Karpas-422 (cell line): ENCODE measurements around the gene HTR3C. TPM values are rescaled to one million over a fixed set of nuclear protein-coding genes. Genes with fewer than 3 reads are reported as not detected.

ENCODE experiments used
- DNase-seq: peaks from one replicate; pipeline ENCODE4 v3.0.0-alpha.2; 2015
- H2AFZ ChIP-seq: fragments of 200-600 bp; sonication (generic); 2 replicates; pipeline ENCODE4 v1.6.1; 2014; ENCODE audit warnings: antibody characterized with exemption, low read length, mixed read lengths
- H3K27ac ChIP-seq: fragments of 200-600 bp; sonication (generic); 2 replicates; pipeline ENCODE4 v1.5.1; 2014; ENCODE audit warnings: mild to moderate bottlenecking, low read length, moderate library complexity
- H3K27me3 ChIP-seq: fragments of 200-600 bp; sonication (generic); 2 replicates; pipeline ENCODE4 v1.6.1; 2014; ENCODE audit warnings: low read length, mixed read lengths
- H3K36me3 ChIP-seq: fragments of 200-600 bp; sonication (generic); 2 replicates; pipeline ENCODE4 v1.6.1; 2014; ENCODE audit warnings: low read length, mixed read lengths; ENCODE audit not compliant: insufficient read depth
- H3K4me1 ChIP-seq: fragments of 200-600 bp; sonication (generic); 2 replicates; pipeline ENCODE4 v1.6.1; 2014; ENCODE audit warnings: mild to moderate bottlenecking, low read length, mixed read lengths
- H3K4me2 ChIP-seq: fragments of 200-600 bp; sonication (generic); 2 replicates; pipeline ENCODE4 v1.6.1; 2014; ENCODE audit warnings: low read length, low read depth, mild to moderate bottlenecking; ENCODE audit not compliant: poor library complexity, severe bottlenecking
- H3K4me3 ChIP-seq: fragments of 200-600 bp; sonication (generic); 2 replicates; pipeline ENCODE4 v1.5.1; 2014; ENCODE audit warnings: mild to moderate bottlenecking, antibody characterized with exemption, low read length, mixed read lengths
- H3K79me2 ChIP-seq: fragments of 200-600 bp; sonication (generic); 2 replicates; pipeline ENCODE4 v1.6.1; 2014; ENCODE audit warnings: mild to moderate bottlenecking, low read length, mixed read lengths
- H3K9ac ChIP-seq: fragments of 200-600 bp; sonication (generic); 2 replicates; pipeline ENCODE4 v1.6.0; 2014; ENCODE audit warnings: low read length
- H3K9me2 ChIP-seq: fragments of 200-600 bp; sonication (generic), shearing (Covaris generic); replicated peaks from 2 replicates; pipeline ENCODE4 v1.6.0; 2014; ENCODE audit warnings: mild to moderate bottlenecking, low read length, moderate library complexity; ENCODE audit not compliant: insufficient read depth
- H3K9me3 ChIP-seq: fragments of 300-700, 200-600 bp; sonication (generic); 2 replicates; pipeline ENCODE4 v1.6.1; 2014; ENCODE audit warnings: low read length, mixed read lengths
- H4K20me1 ChIP-seq: fragments of 200-600 bp; sonication (generic); 2 replicates; pipeline ENCODE4 v1.6.1; 2014; ENCODE audit warnings: mild to moderate bottlenecking, antibody characterized with exemption, low read length, low read depth; ENCODE audit not compliant: insufficient read depth
- total RNA-seq: library from RNA; depleted of rRNA; stranded (reverse); fragments of >200 nt; shearing (Covaris generic); gene quantifications from 2 replicates; pipeline ENCODE4 v1.2.3, GENCODE V29; 2014; ENCODE audit warnings: low replicate concordance

Gene HTR3C
- total RNA-seq, 1 experiment from 2014 or later, result not detected

DNA sequence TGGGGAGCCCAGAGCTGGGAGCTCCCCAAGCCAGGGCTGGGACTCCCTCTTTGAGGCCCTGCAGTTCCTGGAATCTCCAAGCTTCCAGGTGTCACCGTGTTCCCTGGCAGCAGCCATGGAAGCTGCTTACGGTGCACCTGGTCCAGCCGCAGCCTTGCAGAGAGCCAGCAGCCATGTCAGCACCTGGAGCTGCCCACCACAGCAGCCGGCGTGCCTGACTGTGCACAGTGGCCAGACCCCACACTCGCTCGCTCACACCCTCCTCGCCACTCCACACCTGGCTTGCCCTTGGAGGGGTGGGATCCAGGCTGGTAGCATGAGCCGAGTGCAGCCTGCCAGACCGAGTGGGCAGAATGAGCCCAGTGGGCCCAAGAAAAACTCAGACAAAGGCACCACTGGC lies 29.2 kb downstream of the HTR3C start:
- H3K9me3 ChIP-seq, result no peaks in the 10 kb centered on the region
- H2AFZ ChIP-seq, result no peak overlapping the region
- H3K27ac ChIP-seq, result no peak overlapping the region
- H3K4me2 ChIP-seq, result no peak overlapping the region
- no peaks in the 10 kb centered on the region for H3K9me2 ChIP-seq
- H3K4me3 ChIP-seq, result no peak overlapping the region
- H3K27me3 ChIP-seq, result no peaks in the 10 kb centered on the region
- H4K20me1 ChIP-seq, result no peaks in the 10 kb centered on the region
- H3K4me1 ChIP-seq, result peaks cover 5% of the 10 kb centered on the region; the same call in 1 of the 2 replicates
- H3K9ac ChIP-seq, result no peak overlapping the region
- no peak for DNase-seq
- H3K36me3 ChIP-seq, result no peaks in the 10 kb centered on the region
- H3K79me2 ChIP-seq, result no peaks in the 10 kb centered on the region

DNA sequence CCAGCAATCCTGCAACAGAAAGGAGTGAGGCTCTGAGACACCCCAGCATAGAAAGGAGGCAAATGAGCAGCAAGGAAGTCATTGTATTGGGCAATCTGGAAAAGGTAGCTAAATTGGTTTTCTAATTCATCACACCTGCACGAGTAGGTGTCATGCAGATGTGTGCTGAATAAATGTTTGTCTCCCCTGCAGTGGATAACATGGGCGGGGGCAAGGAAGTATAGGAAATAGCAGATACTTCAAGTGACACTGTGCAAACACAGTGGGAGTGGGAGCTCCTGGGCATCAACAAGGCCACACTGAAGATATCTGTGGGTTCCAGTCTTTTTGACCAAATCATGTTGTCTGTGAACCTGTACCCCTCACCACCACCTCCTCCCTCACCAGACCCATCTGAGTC lies 29.6 kb downstream of the HTR3C start:
- Histone ChIP-seq H3K9me2 (no peaks in the 10 kb centered on the region), H3K27ac (no peak overlapping the region), H3K27me3 (no peaks in the 10 kb centered on the region), H2AFZ (no peak overlapping the region), H4K20me1 (no peaks in the 10 kb centered on the region), H3K4me2 (no peak overlapping the region), H3K9ac (no peak overlapping the region), H3K36me3 (no peaks in the 10 kb centered on the region), H3K4me3 (no peak overlapping the region), H3K9me3 (no peaks in the 10 kb centered on the region), H3K79me2 (no peaks in the 10 kb centered on the region), H3K4me1 (peaks cover 5% of the 10 kb centered on the region; the same call in 1 of the 2 replicates)
- DNase-seq, result no peak

DNA sequence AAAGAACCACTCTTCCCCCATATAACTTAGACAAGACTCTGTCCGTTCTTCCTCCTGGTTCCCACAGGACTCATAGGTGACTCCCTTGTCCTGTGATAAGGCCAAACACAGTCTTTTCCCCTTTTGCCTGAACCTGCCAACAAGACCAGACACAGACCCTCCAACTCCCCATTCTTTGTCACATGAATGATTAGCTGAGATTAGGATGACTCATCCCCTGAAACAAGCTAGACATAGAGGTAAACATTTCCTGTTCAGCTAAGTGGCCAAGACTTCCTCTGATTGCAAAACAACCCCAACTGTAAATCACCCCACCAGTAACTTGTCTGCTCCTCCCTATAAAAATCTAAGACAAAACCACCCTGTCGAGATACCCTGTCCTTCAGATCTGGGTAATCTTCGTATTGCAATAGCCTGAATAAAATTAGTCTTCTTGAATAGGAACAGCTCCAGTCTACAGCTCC lies 32.6 kb downstream of the HTR3C start:
- no peaks in the 10 kb centered on the region for H3K4me1 ChIP-seq
- H3K9me2 ChIP-seq, result no peaks in the 10 kb centered on the region
- H3K9me3 ChIP-seq, result no peaks in the 10 kb centered on the region
- no peaks in the 10 kb centered on the region for H3K36me3 ChIP-seq
- no peak overlapping the region for H3K9ac ChIP-seq
- H3K4me3 ChIP-seq, result no peak overlapping the region
- no peaks in the 10 kb centered on the region for H3K27me3 ChIP-seq
- no peak overlapping the region for H2AFZ ChIP-seq
- DNase-seq, result no peak
- H3K27ac ChIP-seq, result no peak overlapping the region
- H3K4me2 ChIP-seq, result no peak overlapping the region
- no peaks in the 10 kb centered on the region for H4K20me1 ChIP-seq
- H3K79me2 ChIP-seq, result no peaks in the 10 kb centered on the region

DNA sequence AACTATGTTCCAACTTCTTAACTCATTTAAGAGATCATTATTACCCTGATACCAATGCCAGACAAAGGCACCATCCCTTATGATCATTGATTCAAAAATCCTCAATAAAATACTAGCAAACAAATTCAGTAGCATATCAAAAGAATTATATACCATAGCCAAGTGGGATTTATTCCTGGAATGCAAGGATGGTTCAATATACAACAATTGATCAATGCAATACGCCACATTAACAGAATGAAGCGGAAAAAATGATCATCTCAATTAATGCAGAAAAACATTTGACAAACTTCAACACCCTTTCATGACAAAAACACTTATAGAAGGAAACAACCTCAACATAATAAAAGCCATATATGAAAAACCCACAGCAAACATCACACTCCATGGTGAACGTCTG lies 39.4 kb downstream of the HTR3C start:
- H3K27ac ChIP-seq, result no peak overlapping the region
- no peak overlapping the region for H2AFZ ChIP-seq
- no peak overlapping the region for H3K4me3 ChIP-seq
- no peak overlapping the region for H3K4me2 ChIP-seq
- DNase-seq, result no peak
- no peak overlapping the region for H3K9ac ChIP-seq
- H3K36me3 ChIP-seq, result no peaks in the 10 kb centered on the region
- no peaks in the 10 kb centered on the region; the same call in 1 of the 2 replicates for H3K27me3 ChIP-seq
- no peaks in the 10 kb centered on the region for H4K20me1 ChIP-seq
- no peaks in the 10 kb centered on the region for H3K9me2 ChIP-seq
- peaks cover 17% of the 10 kb centered on the region for H3K9me3 ChIP-seq
- peaks cover 6% of the 10 kb centered on the region for H3K4me1 ChIP-seq
- no peaks in the 10 kb centered on the region for H3K79me2 ChIP-seq

DNA sequence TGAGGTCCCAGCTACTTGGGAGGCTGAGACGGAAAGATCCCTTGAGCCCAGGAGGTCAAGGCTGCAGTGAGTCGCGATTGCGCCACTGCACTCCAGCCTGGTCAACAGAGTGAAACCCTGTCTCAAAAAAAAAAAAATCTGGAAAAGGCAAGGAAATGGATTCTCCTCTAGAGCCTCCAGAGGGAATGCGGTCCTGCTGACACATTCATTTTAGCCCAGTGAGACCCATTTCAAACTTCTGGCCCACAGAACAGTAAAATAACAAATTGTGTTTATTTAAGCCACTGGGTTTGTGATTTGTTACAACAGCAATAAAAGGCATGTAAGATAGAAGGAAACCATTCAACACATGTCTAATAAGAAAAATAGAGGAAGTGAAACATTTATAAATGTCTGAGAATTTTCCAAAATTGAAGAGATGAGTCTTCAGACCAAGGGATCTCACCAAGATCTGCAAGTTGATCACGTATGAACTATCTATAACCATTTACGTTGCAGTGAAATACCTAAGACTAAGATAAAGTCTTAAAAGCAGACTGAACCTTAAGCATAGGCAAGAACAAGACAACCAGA lies 44.0 kb downstream of the HTR3C start, which contains the start of gene HTR3E:
TSS of gene HTR3E (plus strand) at position 254 of the 573 bp plus-strand sequence. CDS start 466 bp downstream, outside the sequence.
- Histone ChIP-seq H3K36me3 (no peaks in the 10 kb centered on the region), H3K27ac (no peak within 1 kb of the TSS), H3K27me3 (no peaks in the 10 kb centered on the region), H3K79me2 (no peaks in the 10 kb centered on the region), H4K20me1 (no peaks in the 10 kb centered on the region), H3K9me3 (peaks cover 10% of the 10 kb centered on the region), H3K4me2 (no peak within 1 kb of the TSS), H3K9me2 (no peaks in the 10 kb centered on the region), H3K4me1 (peaks cover 22% of the 10 kb centered on the region), H3K9ac (no peak within 1 kb of the TSS), H2AFZ (no peak within 1 kb of the TSS), H3K4me3 (no peak within 1 kb of the TSS)
- DNase-seq, result peak; percentile 50

DNA sequence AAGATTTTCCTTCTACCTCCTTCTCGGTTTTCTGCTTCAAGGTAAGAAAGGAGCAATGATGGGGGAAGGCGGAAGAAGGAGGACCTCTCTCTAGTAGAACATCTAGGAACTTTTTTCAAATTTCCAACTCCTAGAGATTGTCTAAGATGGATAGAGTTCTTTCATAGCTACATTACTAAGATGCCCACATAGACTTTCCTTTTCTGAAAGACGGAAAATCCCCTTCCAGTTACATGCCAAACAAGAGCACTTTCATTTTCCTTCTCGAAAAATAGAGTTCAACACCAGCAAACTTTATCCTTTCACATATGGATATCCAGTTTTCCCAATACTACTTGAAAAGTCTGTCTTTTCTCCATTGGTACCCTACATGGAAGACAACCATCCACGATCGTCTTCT lies 44.7 kb downstream of the HTR3C start:
- Histone ChIP-seq H3K4me1 (peaks cover 22% of the 10 kb centered on the region), H3K79me2 (no peaks in the 10 kb centered on the region), H3K9me3 (peaks cover 4% of the 10 kb centered on the region; the same call in 1 of the 2 replicates), H3K4me2 (no peak overlapping the region), H2AFZ (no peak overlapping the region), H3K27ac (no peak overlapping the region), H4K20me1 (no peaks in the 10 kb centered on the region), H3K4me3 (no peak overlapping the region), H3K36me3 (no peaks in the 10 kb centered on the region), H3K9ac (no peak overlapping the region), H3K9me2 (no peaks in the 10 kb centered on the region), H3K27me3 (no peaks in the 10 kb centered on the region)
- no peak for DNase-seq

DNA sequence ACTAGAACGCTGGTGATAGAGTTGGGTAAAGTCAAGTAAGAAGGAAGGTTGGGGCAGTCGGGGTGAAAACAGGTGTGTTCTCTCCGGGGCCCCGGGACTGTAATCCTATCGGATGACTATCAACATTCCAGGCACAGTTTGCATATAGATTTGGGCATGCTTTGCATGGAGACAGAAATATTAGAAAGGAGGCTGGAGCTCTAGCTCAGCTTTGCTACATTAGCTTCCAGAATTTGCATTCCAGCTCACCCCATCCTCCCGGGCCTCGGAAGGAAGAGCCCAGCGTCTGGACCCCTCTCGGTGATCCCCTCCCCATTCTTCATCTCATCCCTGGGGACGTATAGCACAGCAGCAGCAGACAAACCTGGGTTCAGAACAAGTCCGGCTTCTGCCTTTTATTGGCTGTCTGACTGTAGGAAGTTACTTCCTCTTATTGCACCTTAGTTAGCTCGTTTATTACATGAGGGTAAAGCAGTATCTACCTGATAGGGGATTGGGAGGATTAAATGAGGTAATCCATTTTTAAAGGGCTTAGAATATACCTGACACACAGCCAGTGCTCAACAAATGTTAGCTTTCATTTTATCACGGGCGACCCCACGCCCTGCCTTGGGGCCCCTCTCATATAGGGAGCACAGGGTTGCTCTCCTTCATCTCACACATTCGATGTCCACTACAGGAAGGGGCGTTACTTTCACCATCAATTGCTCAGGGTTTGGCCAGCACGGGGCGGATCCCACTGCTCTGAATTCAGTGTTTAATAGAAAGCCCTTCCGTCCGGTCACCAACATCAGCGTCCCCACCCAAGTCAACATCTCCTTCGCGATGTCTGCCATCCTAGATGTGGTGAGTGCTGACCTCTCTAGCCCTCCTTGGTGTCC lies 47.2 kb downstream of the HTR3C start:
- H3K27ac ChIP-seq, result no peak overlapping the region
- peaks cover 22% of the 10 kb centered on the region for H3K4me1 ChIP-seq
- peak overlapping the region; percentile 28; the same call in 1 of the 2 replicates for H3K4me3 ChIP-seq
- no peaks in the 10 kb centered on the region for H3K27me3 ChIP-seq
- peak overlapping the region; percentile 8; the same call in 1 of the 2 replicates for H2AFZ ChIP-seq
- no peaks in the 10 kb centered on the region for H3K9me3 ChIP-seq
- H3K9me2 ChIP-seq, result no peaks in the 10 kb centered on the region
- H3K9ac ChIP-seq, result no peak overlapping the region
- H3K36me3 ChIP-seq, result no peaks in the 10 kb centered on the region
- peak overlapping the region; percentile 57 for H3K4me2 ChIP-seq
- no peaks in the 10 kb centered on the region for H3K79me2 ChIP-seq
- no peaks in the 10 kb centered on the region for H4K20me1 ChIP-seq
- peak; percentile 73 for DNase-seq
